ENCODE data around the gene SUGCT. TPM values are rescaled to one million over a fixed set of nuclear protein-coding genes. Genes with fewer than 3 reads are reported as not detected.
"Not testable (repeated sequence)": the region's sequence is repeated elsewhere in the genome, so short reads cannot be mapped to it uniquely, and the experiment has no call there.

The SUGCT gene
- total RNA-seq, 1 experiment from 2014 or later: 1.6 TPM

GRCh38 chr7:40120020-40120419 lies 14.8 kb upstream of the SUGCT start:
- BruUV-seq (replicated peaks): no TSS peak
- H3K4me1 Mint-ChIP-seq (ENCODE audit: low read depth, unreplicated experiment): peaks cover 48% of the 10 kb centered on the region
- TF ChIP-seq CTCF (IDR thresholded peaks at IDR 0.05; ENCODE audit: unreplicated experiment): no peak
- no peaks in the 10 kb centered on the region for H3K27me3 Mint-ChIP-seq (ENCODE audit: unreplicated experiment)
- H3K36me3 Mint-ChIP-seq (ENCODE audit: insufficient read depth, unreplicated experiment): peaks cover 25% of the 10 kb centered on the region
- intact Hi-C loops (cut with micrococcal nuclease; ENCODE audit: unreplicated experiment): no loop called here
- DNase-seq: no peak
- CTCF ChIA-PET: interaction anchor here (0.6 kb wide), 1 partner anchor 112 kb away, joined by 8 read pairs; no protein-coding TSS in a partner anchor
- H3K9me3 Mint-ChIP-seq (ENCODE audit: low read depth, unreplicated experiment): no peaks in the 10 kb centered on the region
- H3K4me3 Mint-ChIP-seq (ENCODE audit: low read depth, unreplicated experiment): no peak overlapping the region
- H3K27ac Mint-ChIP-seq (ENCODE audit: unreplicated experiment): no peak overlapping the region

DNA sequence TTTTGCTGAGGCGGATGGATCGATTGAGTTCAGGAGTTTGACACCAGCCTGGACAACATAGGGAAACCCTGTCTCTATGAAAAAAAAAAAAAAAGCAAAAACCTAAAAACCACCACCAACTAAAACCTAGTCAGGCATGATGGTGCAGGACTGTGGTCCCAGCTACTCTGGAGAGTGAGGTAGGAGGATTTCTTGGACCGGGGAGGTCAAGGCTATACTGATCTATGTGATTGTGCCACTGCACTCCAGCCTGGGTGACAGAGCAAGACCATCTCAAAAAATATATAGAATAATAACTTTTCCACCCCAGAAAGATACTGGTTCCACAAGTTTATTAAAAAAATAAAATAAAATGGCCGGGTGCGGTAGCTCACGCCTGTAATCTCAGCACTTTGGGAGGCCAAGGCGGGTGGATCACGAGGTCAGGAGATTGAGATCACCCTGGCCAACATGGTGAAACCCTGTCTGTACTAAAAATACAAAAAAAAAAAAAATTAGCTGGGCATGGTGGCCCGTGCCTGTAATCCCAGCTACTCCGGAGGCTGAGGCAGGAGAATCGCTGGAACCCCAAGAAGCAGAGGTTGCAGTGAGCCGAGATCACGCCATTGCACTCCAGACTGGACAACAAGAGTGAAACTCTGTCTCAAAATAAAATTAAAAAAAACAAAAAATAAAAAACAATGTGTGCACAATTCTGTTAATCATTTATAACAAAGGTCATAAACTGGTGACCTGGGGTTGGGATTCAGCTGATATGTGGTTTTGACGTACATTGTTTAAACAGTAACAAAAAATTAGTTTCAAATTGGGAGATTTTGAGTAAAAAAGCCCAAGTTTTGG lies 12.5 kb upstream of the SUGCT start:
- H3K4me3 Mint-ChIP-seq (ENCODE audit: low read depth, unreplicated experiment); BruUV-seq (replicated peaks); H3K27me3 Mint-ChIP-seq (ENCODE audit: unreplicated experiment); H3K9me3 Mint-ChIP-seq (ENCODE audit: low read depth, unreplicated experiment); DNase-seq; intact Hi-C loops (cut with micrococcal nuclease; ENCODE audit: unreplicated experiment); H3K27ac Mint-ChIP-seq (ENCODE audit: unreplicated experiment): not testable (repeated sequence)
- CTCF ChIA-PET: interaction anchor here (0.7 kb wide), 1 partner anchor 13 kb away, joined by 3 read pairs; no protein-coding TSS in a partner anchor
- H3K36me3 Mint-ChIP-seq (ENCODE audit: insufficient read depth, unreplicated experiment): peaks cover 19% of the 10 kb centered on the region
- peaks cover 30% of the 10 kb centered on the region for H3K4me1 Mint-ChIP-seq (ENCODE audit: low read depth, unreplicated experiment)

- TF ChIP-seq CTCF (IDR thresholded peaks at IDR 0.05; ENCODE audit: unreplicated experiment): no peak
- Mint-ChIP-seq H3K4me1 (ENCODE audit: low read depth, unreplicated experiment) (peaks cover 25% of the 10 kb centered on the region), H3K27me3 (ENCODE audit: unreplicated experiment) (no peaks in the 10 kb centered on the region), H3K9me3 (ENCODE audit: low read depth, unreplicated experiment) (no peaks in the 10 kb centered on the region), H3K36me3 (ENCODE audit: insufficient read depth, unreplicated experiment) (peaks cover 19% of the 10 kb centered on the region), H3K4me3 (ENCODE audit: low read depth, unreplicated experiment) (no peak overlapping the region), H3K27ac (ENCODE audit: unreplicated experiment) (no peak overlapping the region)
- intact Hi-C loops (cut with micrococcal nuclease; ENCODE audit: unreplicated experiment): no loop called here
- CTCF ChIA-PET: no interaction called here
- DNase-seq: no peak
- BruUV-seq (replicated peaks): no TSS peak
These were observed 11.9 kb upstream of the SUGCT start for GRCh38 chr7:40122940-40123254.

- TF ChIP-seq CTCF (IDR thresholded peaks at IDR 0.05; ENCODE audit: unreplicated experiment): no peak
- CTCF ChIA-PET: interaction anchor here (0.6 to 2.0 kb wide), 5 partner anchors 13 to 237 kb away, joined by 3 to 4 read pairs (median 3); no protein-coding TSS in a partner anchor
- TSS peak; percentile 69 for BruUV-seq (replicated peaks)
- H3K9me3 Mint-ChIP-seq (ENCODE audit: low read depth, unreplicated experiment): no peaks in the 10 kb centered on the region
- peak overlapping the region; percentile 96 for H3K4me3 Mint-ChIP-seq (ENCODE audit: low read depth, unreplicated experiment)
- H3K27ac Mint-ChIP-seq (ENCODE audit: unreplicated experiment): peak overlapping the region; percentile 95
- intact Hi-C loops (cut with micrococcal nuclease; ENCODE audit: unreplicated experiment): loop anchor here (10.0 kb wide), 1 partner anchor 239 kb away; no protein-coding TSS in a partner anchor
- peaks cover 41% of the 10 kb centered on the region for H3K36me3 Mint-ChIP-seq (ENCODE audit: insufficient read depth, unreplicated experiment)
- H3K4me1 Mint-ChIP-seq (ENCODE audit: low read depth, unreplicated experiment): peaks cover 24% of the 10 kb centered on the region
- H3K27me3 Mint-ChIP-seq (ENCODE audit: unreplicated experiment): no peaks in the 10 kb centered on the region
- no peak for DNase-seq
These were observed 1.0 kb upstream of the SUGCT start for GRCh38 chr7:40133561-40134427.

All from Calu3 (cell line).